IMR-90 (cell line): ENCODE data around the gene CREB5. TPM values are rescaled to one million over a fixed set of nuclear protein-coding genes. Genes with fewer than 3 reads are reported as not detected.

Source experiments
- ATAC-seq: fragments of 200-7000 bp; cut with Tn5 transposase; 2 replicates; pipeline ENCODE4 v1.9.1; 2020; ENCODE audit warnings: low read depth, mild to moderate bottlenecking, moderate library complexity
- BruUV-seq: library from RNA; stranded (reverse); fragments of 400-500 nt; replicated peaks from 2 replicates; lab custom pipeline; 2021; lab: Mats Ljungman, UMichigan
- CTCF ChIA-PET: fragments of 300-600 bp; formaldehyde crosslinking; extraction: SDS; loops from one replicate; lab custom pipeline; 2021; ENCODE audit warnings: antibody characterized with exemption; lab: Yijun Ruan, JAX
- POLR2A ChIA-PET: fragments of 300-600 bp; sonication (Branson Sonifier 250); formaldehyde crosslinking; loops from one replicate; lab custom pipeline; 2022; ENCODE audit warnings: antibody characterized with exemption; ENCODE audit not compliant: unreplicated experiment; lab: Charles Lee
- DNase-seq: peaks from one replicate; pipeline ENCODE4 v3.0.0; 2013
- H2AFZ ChIP-seq: replicated peaks from 2 replicates; pipeline ENCODE3; 2013; ENCODE audit warnings: low read length, mild to moderate bottlenecking; ENCODE audit not compliant: poor library complexity
- H2AK5ac ChIP-seq: 2 replicates; pipeline ENCODE4 v1.6.1; 2013; ENCODE audit warnings: low read depth, low read length, inconsistent platforms
- H2AK9ac ChIP-seq: replicated peaks from 2 replicates; pipeline ENCODE3; 2013; ENCODE audit warnings: mild to moderate bottlenecking, low read depth, low read length, moderate library complexity; ENCODE audit not compliant: poor library complexity
- H2BK120ac ChIP-seq: 2 replicates; pipeline ENCODE4 v1.6.1; 2013; ENCODE audit warnings: low read depth, low read length, inconsistent platforms
- H2BK15ac ChIP-seq: 3 replicates; pipeline ENCODE4 v1.6.1; 2013; ENCODE audit warnings: low read depth, low read length, inconsistent platforms
- H2BK20ac ChIP-seq: 2 replicates; pipeline ENCODE4 v1.6.1; 2013; ENCODE audit warnings: low read depth, mild to moderate bottlenecking, inconsistent platforms, low read length, moderate library complexity
- H2BK5ac ChIP-seq: 2 replicates; pipeline ENCODE4 v1.6.1; 2013; ENCODE audit warnings: mild to moderate bottlenecking, low read depth, low read length, inconsistent platforms; ENCODE audit not compliant: poor library complexity, severe bottlenecking
- H3K14ac ChIP-seq: replicated peaks from 2 replicates; pipeline ENCODE4 v1.6.1; 2013; ENCODE audit warnings: low read depth, low read length, inconsistent platforms
- H3K18ac ChIP-seq: 2 replicates; pipeline ENCODE4 v1.6.1; 2013; ENCODE audit warnings: low read depth, low read length, control low read depth
- H3K23ac ChIP-seq: 2 replicates; pipeline ENCODE4 v1.6.1; 2013; ENCODE audit warnings: low read depth, low read length, inconsistent platforms
- H3K27ac ChIP-seq: 2 replicates; pipeline ENCODE4 v1.5.1; 2013; ENCODE audit warnings: mild to moderate bottlenecking, control low read depth, low read length; ENCODE audit not compliant: insufficient read depth
- H3K27me3 ChIP-seq: 2 replicates; pipeline ENCODE4 v1.6.1; 2013; ENCODE audit warnings: low read length; ENCODE audit not compliant: control insufficient read depth, insufficient read depth
- H3K36me3 ChIP-seq: 2 replicates; pipeline ENCODE4 v1.6.1; 2013; ENCODE audit warnings: low read length, mixed read lengths; ENCODE audit not compliant: control insufficient read depth, insufficient read depth
- H3K4ac ChIP-seq: 2 replicates; pipeline ENCODE4 v1.6.1; 2013; ENCODE audit warnings: low read depth, low read length, inconsistent platforms
- H3K4me1 ChIP-seq: 2 replicates; pipeline ENCODE4 v1.6.1; 2013; ENCODE audit warnings: low read length, mixed read lengths; ENCODE audit not compliant: control insufficient read depth, insufficient read depth
- H3K4me2 ChIP-seq: 2 replicates; pipeline ENCODE4 v1.6.1; 2013; ENCODE audit warnings: low read depth, mild to moderate bottlenecking, control low read depth, low read length, moderate library complexity
- H3K4me3 ChIP-seq: 2 replicates; pipeline ENCODE4 v1.5.1; 2013; ENCODE audit warnings: low read depth, mild to moderate bottlenecking, control low read depth, low read length, moderate library complexity; ENCODE audit not compliant: insufficient read depth
- H3K56ac ChIP-seq: 2 replicates; pipeline ENCODE4 v1.6.1; 2013; ENCODE audit warnings: low read length, inconsistent platforms; ENCODE audit not compliant: insufficient read depth; ENCODE audit errors: extremely low read depth
- H3K79me1 ChIP-seq, 2 experiments: 2 replicates each; pipeline ENCODE4 v1.6.1; 2013; ENCODE audit warnings: low read length in 2 of 2, inconsistent platforms in 1 of 2, low read depth in 1 of 2
- H3K9ac ChIP-seq: 2 replicates; pipeline ENCODE4 v1.6.1; 2013; ENCODE audit warnings: low read depth, low read length, control low read depth
- H3K9me1 ChIP-seq: 2 replicates; pipeline ENCODE4 v1.6.1; 2013; ENCODE audit warnings: low read length, inconsistent platforms; ENCODE audit not compliant: insufficient read depth
- H3K9me3 ChIP-seq: 2 replicates; pipeline ENCODE4 v1.6.1; 2013; ENCODE audit warnings: low read length; ENCODE audit not compliant: control insufficient read depth, insufficient read depth
- H4K20me1 ChIP-seq: 2 replicates; pipeline ENCODE4 v1.6.1; 2013; ENCODE audit warnings: low read length, inconsistent platforms; ENCODE audit not compliant: insufficient read depth
- H4K5ac ChIP-seq: 2 replicates; pipeline ENCODE4 v1.6.1; 2013; ENCODE audit warnings: mild to moderate bottlenecking, low read depth, low read length, control low read depth
- H4K8ac ChIP-seq, 2 experiments: 2 replicates each; pipeline ENCODE4 v1.6.1; 2013; ENCODE audit warnings: low read depth in 2 of 2, low read length in 2 of 2, control low read depth in 1 of 2, inconsistent platforms in 1 of 2
- H4K91ac ChIP-seq: 2 replicates; pipeline ENCODE4 v1.6.1; 2013; ENCODE audit warnings: low read depth, low read length, inconsistent platforms; ENCODE audit not compliant: insufficient read depth
- CHD1 ChIP-seq: IDR thresholded peaks from 2 replicates; pipeline ENCODE4 v1.6.1; 2012; ENCODE audit warnings: low read depth, low read length, improper control_type of control experiment
- MAFK ChIP-seq: IDR thresholded peaks from 2 replicates; pipeline ENCODE4 v1.6.1; 2012; ENCODE audit warnings: low read depth, low read length, improper control_type of control experiment
- MXI1 ChIP-seq: IDR thresholded peaks from 2 replicates; pipeline ENCODE4 v1.6.1; 2012; ENCODE audit warnings: low read depth, mild to moderate bottlenecking, low read length, moderate library complexity, borderline replicate concordance
- NFE2L2 ChIP-seq: fragments of 150-350 bp; IDR thresholded peaks from 2 replicates; pipeline ENCODE4 v1.6.1; 2016; ENCODE audit warnings: low read depth, mild to moderate bottlenecking, low read length
- POLR2A ChIP-seq: IDR thresholded peaks from 2 replicates; pipeline ENCODE4 v1.6.1; 2012; ENCODE audit warnings: mild to moderate bottlenecking, low read depth, low read length
- RAD21 ChIP-seq: IDR thresholded peaks from 2 replicates; pipeline ENCODE4 v1.6.1; 2012; ENCODE audit warnings: low read length, improper control_type of control experiment
- RFX5 ChIP-seq: IDR thresholded peaks from 2 replicates; pipeline ENCODE4 v1.8.0; 2012; ENCODE audit warnings: low read depth, mild to moderate bottlenecking, low read length, moderate library complexity
- WGBS, 2 experiments: methylation state at CpG; one replicate each; pipeline versions ENCODE4 v1.1.5 to v1.1.7; 2013; ENCODE audit warnings: missing lambda C conversion rate in 2 of 2; ENCODE audit not compliant: insufficient read length in 1 of 2; ENCODE audit errors: extremely low coverage in 2 of 2; 5-methylcytosine and 5-hydroxymethylcytosine counted together
- dilution Hi-C: fragments of 300-500 bp; cut with HindIII; formaldehyde crosslinking; loops from one replicate; pipeline ENCODE4 v1.14.3; 2018; ENCODE audit warnings: low sequenced_read_pairs; ENCODE audit not compliant: unreplicated experiment
- in situ Hi-C: fragments of 300-500 bp; cut with MboI; formaldehyde crosslinking; loops from 3 replicates; pipeline ENCODE4 v1.14.3; 2019; ENCODE audit warnings: low sequenced_read_pairs, inconsistent platforms, mixed read lengths
- intact Hi-C: fragments of 100-400 bp; cut with micrococcal nuclease; formaldehyde crosslinking; loops from 2 replicates; pipeline ENCODE4 v1.10.0; 2022
- polyA plus RNA-seq, 3 experiments: library from polyadenylated mRNA; depleted of rRNA; stranded (reverse); fragments of >200 nt; gene quantifications; 2 replicates each; pipeline ENCODE4 v1.2.3, GENCODE V29; 2012; ENCODE audit warnings: low replicate concordance in 1 of 3
- total RNA-seq: library from RNA; depleted of rRNA; stranded (reverse); fragments of >200 nt; gene quantifications from 2 replicates; pipeline ENCODE4 v1.2.3, GENCODE V29; 2012

The CREB5 gene
- total and polyA plus RNA-seq, 2 of the 4 experiments (the other 2 are of a cell fraction) = 7.3 to 13.1 TPM

DNA sequence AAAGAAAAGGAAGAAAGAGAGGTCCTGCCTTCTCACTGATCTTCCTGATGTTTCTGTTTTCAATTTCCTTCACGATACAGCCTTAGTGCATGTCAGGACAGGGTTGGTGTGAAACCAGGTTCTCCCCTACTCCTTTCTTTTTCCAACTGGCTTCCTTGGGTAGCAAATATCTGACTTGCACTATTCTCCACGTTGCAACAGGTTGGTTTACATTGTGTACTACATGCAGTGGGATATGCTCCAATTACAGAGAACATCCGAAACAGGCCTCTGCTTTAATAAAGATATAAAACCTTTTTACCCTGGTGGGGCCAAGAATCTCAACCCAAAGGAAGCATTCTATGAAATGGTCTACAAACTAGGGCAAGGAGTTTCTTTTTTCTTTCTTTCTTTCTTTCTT, 16.9 kb upstream of the CREB5 start:
- DNase-seq (no peak), ATAC-seq (no peak)
- Histone ChIP-seq H3K36me3 (no peaks in the 10 kb centered on the region), H3K4me1 (no peaks in the 10 kb centered on the region), H3K9me3 (no peaks in the 10 kb centered on the region), H4K5ac (no peak overlapping the region), H2AK9ac (no peak overlapping the region), H2BK20ac (no peak overlapping the region), H4K91ac (no peak overlapping the region), H2AK5ac (no peak overlapping the region), H2BK15ac (no peak overlapping the region), H3K56ac (no peak overlapping the region), H4K8ac (no peak overlapping the region), H3K9me1 (no peaks in the 10 kb centered on the region), H3K18ac (no peak overlapping the region), H2BK120ac (no peak overlapping the region), H3K4me3 (no peak overlapping the region), H3K27ac (no peak overlapping the region), H2AFZ (no peak overlapping the region), H2BK5ac (no peak overlapping the region), H3K79me1 (no peaks in the 10 kb centered on the region), H3K4me2 (no peak overlapping the region), H3K27me3 (peaks cover 6% of the 10 kb centered on the region; the same call in 1 of the 2 replicates), H3K14ac (no peak overlapping the region), H4K20me1 (no peaks in the 10 kb centered on the region), H3K9ac (no peak overlapping the region), H3K23ac (no peak overlapping the region), H3K4ac (no peak overlapping the region)
- dilution Hi-C loops (no loop called here), in situ Hi-C loops (loop anchor here (10.0 to 25.0 kb wide), 2 partner anchors 459 to 717 kb away; no protein-coding TSS in a partner anchor), intact Hi-C loops (loop anchor here (10.0 kb wide), 1 partner anchor 709 kb away; no protein-coding TSS in a partner anchor)
- no CpG with 5 or more reads among the region's 3 CpGs for WGBS, 2 experiments
- ChIA-PET CTCF (no interaction called here), POLR2A (no interaction called here)
- no peak for TF ChIP-seq RFX5
- no peak for TF ChIP-seq POLR2A
- TF ChIP-seq MAFK = no peak
- TF ChIP-seq RAD21 = no peak
- no peak for TF ChIP-seq NFE2L2
- TF ChIP-seq MXI1 = no peak
- no peak for TF ChIP-seq CHD1
- no TSS peak for BruUV-seq
